Renal cortical epithelial cell (primary cell): ENCODE measurements around the gene SAP30. TPM values are rescaled to one million over a fixed set of nuclear protein-coding genes. Genes with fewer than 3 reads are reported as not detected.

Experiments
- DNase-seq: peaks from one replicate; pipeline ENCODE4 v3.0.0-alpha.2; 2011; ENCODE audit warnings: low read depth
- total RNA-seq: library from RNA; depleted of rRNA; stranded (reverse); fragments of >200 nt; gene quantifications from 2 replicates; pipeline ENCODE4 v1.2.3, GENCODE V29; 2014

SAP30 gene
- total RNA-seq, result 9.0 and 22.4 TPM in 2 replicates

- DNase-seq, result peak; percentile 92
Measured at GRCh38 chr4:173370477-173371291, at the start of gene SAP30. TSS of gene SAP30 (plus strand) at chr4:173370954. CDS start at chr4:173371183, 229 bp downstream.

- DNase-seq, result no peak
Measured at GRCh38 chr4:173325007-173325736, 45.6 kb upstream of the SAP30 start.

- no peak for DNase-seq
Measured at GRCh38 chr4:173328236-173328901, 42.4 kb upstream of the SAP30 start.

- no peak for DNase-seq
Measured at GRCh38 chr4:173330590-173330989, 40.2 kb upstream of the SAP30 start.

GRCh38 chr4:173332021-173332487 lies 38.7 kb upstream of the SAP30 start:
- DNase-seq, result no peak

- DNase-seq, result peak; percentile 35
Measured at GRCh38 chr4:173332963-173333657, 37.6 kb upstream of the SAP30 start.

GRCh38 chr4:173333658-173334084 lies 37.1 kb upstream of the SAP30 start:
- no peak for DNase-seq

- peak; percentile 99 for DNase-seq
Measured at GRCh38 chr4:173334085-173334890, 36.5 kb upstream of the SAP30 start, which contains the start of gene HMGB2. TSS of gene HMGB2 (minus strand) at chr4:173334358. CDS start at chr4:173333649, 709 bp downstream.

- peak; percentile 86 for DNase-seq
Measured at GRCh38 chr4:173334891-173335752, 35.6 kb upstream of the SAP30 start.

- no peak for DNase-seq
Measured at GRCh38 chr4:173337463-173337862, 33.3 kb upstream of the SAP30 start.

- DNase-seq, result no peak
Measured at GRCh38 chr4:173343832-173344397, 26.8 kb upstream of the SAP30 start.

- no peak for DNase-seq
Measured at GRCh38 chr4:173345648-173346047, 25.1 kb upstream of the SAP30 start.

- DNase-seq, result peak; percentile 35
Measured at GRCh38 chr4:173346074-173346473, 24.7 kb upstream of the SAP30 start.

GRCh38 chr4:173347467-173347866 lies 23.3 kb upstream of the SAP30 start:
- DNase-seq, result no peak

- no peak for DNase-seq
Measured at GRCh38 chr4:173357939-173358338, 12.8 kb upstream of the SAP30 start.

- peak; percentile 23 for DNase-seq
Measured at GRCh38 chr4:173360587-173361221, 10.1 kb upstream of the SAP30 start.

- DNase-seq, result no peak
Measured at GRCh38 chr4:173362666-173363065, 8.1 kb upstream of the SAP30 start.

- DNase-seq, result no peak
Measured at GRCh38 chr4:173365359-173365996, 5.3 kb upstream of the SAP30 start.
